Mucosa of rectum (tissue), 2 donors: Measurements from ENCODE around the gene ARSI.

Experiments used
- H3K27ac ChIP-seq, 2 donors: one replicate each; pipeline ENCODE4 v1.7.0; 2013; ENCODE audit warnings: inconsistent platforms in 2 of 2, low read depth in 2 of 2, low read length in 2 of 2
- H3K27me3 ChIP-seq, 2 donors: one replicate each; pipeline ENCODE4 v1.7.0; 2013; ENCODE audit warnings: low read length in 2 of 2; ENCODE audit not compliant: control insufficient read depth in 2 of 2, insufficient read depth in 2 of 2
- H3K36me3 ChIP-seq, 2 donors: one replicate each; pipeline ENCODE4 v1.7.0; 2013; ENCODE audit warnings: low read length in 2 of 2; ENCODE audit not compliant: control insufficient read depth in 2 of 2, insufficient read depth in 2 of 2
- H3K4me1 ChIP-seq, 2 donors: one replicate each; pipeline ENCODE4 v1.7.0; 2013; ENCODE audit warnings: low read length in 2 of 2, mild to moderate bottlenecking in 1 of 2; ENCODE audit not compliant: control insufficient read depth in 2 of 2, insufficient read depth in 2 of 2
- H3K4me3 ChIP-seq, 2 donors: one replicate each; pipeline ENCODE4 v1.7.0; 2013; ENCODE audit warnings: low read length in 2 of 2
- H3K9ac ChIP-seq, 2 donors: one replicate each; pipeline ENCODE4 v1.7.0; 2013; ENCODE audit warnings: low read length in 2 of 2, low read depth in 1 of 2, mild to moderate bottlenecking in 1 of 2
- H3K9me3 ChIP-seq, 2 donors: one replicate each; pipeline ENCODE4 v1.7.0; 2013; ENCODE audit warnings: low read length in 2 of 2; ENCODE audit not compliant: control insufficient read depth in 2 of 2
- donor health status: healthy.
- donor health status: Normal muscosa, but diverticular disease.

The ARSI gene

GRCh38 chr5:150301901-150302300 lies 804 bp downstream of the ARSI start:
- peaks cover 5 to 18% of the 10 kb centered on the region in 2 donors for H3K27me3 ChIP-seq
- H3K36me3 ChIP-seq = no peaks in the 10 kb centered on the region
- no peaks in the 10 kb centered on the region for H3K9me3 ChIP-seq
- H3K9ac ChIP-seq = no peak overlapping the region
- H3K27ac ChIP-seq = no peak overlapping the region
- H3K4me1 ChIP-seq = no peaks in the 10 kb centered on the region
- H3K4me3 ChIP-seq = no peak overlapping the region

- H3K27me3 ChIP-seq = peaks cover 5 to 18% of the 10 kb centered on the region in 2 donors
- H3K27ac ChIP-seq = no peak overlapping the region
- no peak overlapping the region for H3K9ac ChIP-seq
- H3K36me3 ChIP-seq = no peaks in the 10 kb centered on the region
- H3K9me3 ChIP-seq = no peaks in the 10 kb centered on the region
- peak overlapping the region in 1 of 2 donors; percentile 2 for H3K4me3 ChIP-seq
- no peaks in the 10 kb centered on the region for H3K4me1 ChIP-seq
Measured at GRCh38 chr5:150301170-150301505, 1.6 kb downstream of the ARSI start.

GRCh38 chr5:150300496-150301169 lies 2.1 kb downstream of the ARSI start:
- Histone ChIP-seq H3K9ac (no peak overlapping the region), H3K27me3 (peaks cover 5 to 18% of the 10 kb centered on the region in 2 donors), H3K4me1 (no peaks in the 10 kb centered on the region), H3K9me3 (no peaks in the 10 kb centered on the region), H3K36me3 (no peaks in the 10 kb centered on the region), H3K4me3 (peak overlapping the region in 1 of 2 donors; percentile 2), H3K27ac (no peak overlapping the region)

GRCh38 chr5:150299571-150300327 lies 3.0 kb downstream of the ARSI start:
- H3K36me3 ChIP-seq = no peaks in the 10 kb centered on the region
- no peaks in the 10 kb centered on the region for H3K4me1 ChIP-seq
- H3K9me3 ChIP-seq = no peaks in the 10 kb centered on the region
- H3K4me3 ChIP-seq = no peak overlapping the region
- no peak overlapping the region for H3K9ac ChIP-seq
- H3K27ac ChIP-seq = peak overlapping the region; percentile 23 to 28
- peaks cover 5 to 18% of the 10 kb centered on the region in 2 donors for H3K27me3 ChIP-seq

GRCh38 chr5:150298701-150299451 lies 3.8 kb downstream of the ARSI start:
- no peaks in the 10 kb centered on the region for H3K9me3 ChIP-seq
- no peaks in the 10 kb centered on the region for H3K4me1 ChIP-seq
- peak overlapping the region; percentile 23 to 28 for H3K27ac ChIP-seq
- H3K36me3 ChIP-seq = no peaks in the 10 kb centered on the region
- H3K9ac ChIP-seq = no peak overlapping the region
- peaks cover 5 to 18% of the 10 kb centered on the region in 2 donors for H3K27me3 ChIP-seq
- no peak overlapping the region for H3K4me3 ChIP-seq

- Histone ChIP-seq H3K27me3 (peaks cover 4 to 12% of the 10 kb centered on the region in 2 donors), H3K4me1 (no peaks in the 10 kb centered on the region), H3K9me3 (no peaks in the 10 kb centered on the region), H3K9ac (no peak overlapping the region), H3K36me3 (no peaks in the 10 kb centered on the region), H3K27ac (no peak overlapping the region), H3K4me3 (no peak overlapping the region)
Measured at GRCh38 chr5:150297934-150298595, 4.6 kb downstream of the ARSI start.

GRCh38 chr5:150297236-150297890 lies 5.3 kb downstream of the ARSI start:
- H3K27ac ChIP-seq = no peak overlapping the region
- H3K9me3 ChIP-seq = no peaks in the 10 kb centered on the region
- no peaks in the 10 kb centered on the region for H3K36me3 ChIP-seq
- H3K9ac ChIP-seq = no peak overlapping the region
- no peaks in the 10 kb centered on the region for H3K4me1 ChIP-seq
- peaks cover 0 to 9% of the 10 kb centered on the region in 2 donors for H3K27me3 ChIP-seq
- no peak overlapping the region for H3K4me3 ChIP-seq

- H3K27me3 ChIP-seq = peaks cover 0 to 5% of the 10 kb centered on the region in 2 donors
- H3K27ac ChIP-seq = no peak overlapping the region
- H3K9ac ChIP-seq = no peak overlapping the region
- H3K9me3 ChIP-seq = no peaks in the 10 kb centered on the region
- H3K36me3 ChIP-seq = no peaks in the 10 kb centered on the region
- no peak overlapping the region for H3K4me3 ChIP-seq
- no peaks in the 10 kb centered on the region for H3K4me1 ChIP-seq
Measured at GRCh38 chr5:150296496-150296895, 6.2 kb downstream of the ARSI start.

GRCh38 chr5:150295741-150296486 lies 6.8 kb downstream of the ARSI start:
- Histone ChIP-seq H3K27me3 (peaks cover 0 to 3% of the 10 kb centered on the region in 2 donors), H3K9me3 (no peaks in the 10 kb centered on the region), H3K9ac (no peak overlapping the region), H3K36me3 (no peaks in the 10 kb centered on the region), H3K27ac (no peak overlapping the region), H3K4me1 (no peaks in the 10 kb centered on the region), H3K4me3 (no peak overlapping the region)
